Stimulated activated CD8-positive, alpha-beta memory T cell treated with anti-CD3 and anti-CD28 coated beads, Interleukin-2, amount 100 ng/mL, for 1 hour (primary cell): Measurements from ENCODE around the gene RBFOX1.

Experiments used
- DNase-seq, 2 donors: peaks; one replicate each; pipeline ENCODE4 v3.0.0-alpha.2; 2020; ENCODE audit warnings: low read depth in 2 of 2

The RBFOX1 gene

DNA sequence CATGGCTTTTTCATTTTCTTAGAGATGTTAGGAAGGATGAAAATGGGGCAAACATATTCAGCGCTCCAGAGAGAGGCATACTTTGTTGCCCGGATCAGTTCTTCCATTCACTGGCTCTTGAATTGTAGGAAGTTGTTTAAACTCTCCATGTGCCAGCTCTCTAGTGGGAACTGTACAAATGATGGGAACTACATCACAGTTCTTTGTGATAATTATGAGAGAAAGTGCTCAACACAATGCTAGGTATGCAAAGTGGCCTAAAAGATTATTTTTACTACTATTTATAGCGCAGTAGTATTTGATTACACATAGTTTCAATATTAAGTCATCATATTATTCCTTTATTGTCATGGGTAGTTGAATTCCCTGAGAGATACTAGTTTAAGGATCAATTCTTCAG, 268.5 kb downstream of the RBFOX1 start:
- DNase-seq, result no peak

DNA sequence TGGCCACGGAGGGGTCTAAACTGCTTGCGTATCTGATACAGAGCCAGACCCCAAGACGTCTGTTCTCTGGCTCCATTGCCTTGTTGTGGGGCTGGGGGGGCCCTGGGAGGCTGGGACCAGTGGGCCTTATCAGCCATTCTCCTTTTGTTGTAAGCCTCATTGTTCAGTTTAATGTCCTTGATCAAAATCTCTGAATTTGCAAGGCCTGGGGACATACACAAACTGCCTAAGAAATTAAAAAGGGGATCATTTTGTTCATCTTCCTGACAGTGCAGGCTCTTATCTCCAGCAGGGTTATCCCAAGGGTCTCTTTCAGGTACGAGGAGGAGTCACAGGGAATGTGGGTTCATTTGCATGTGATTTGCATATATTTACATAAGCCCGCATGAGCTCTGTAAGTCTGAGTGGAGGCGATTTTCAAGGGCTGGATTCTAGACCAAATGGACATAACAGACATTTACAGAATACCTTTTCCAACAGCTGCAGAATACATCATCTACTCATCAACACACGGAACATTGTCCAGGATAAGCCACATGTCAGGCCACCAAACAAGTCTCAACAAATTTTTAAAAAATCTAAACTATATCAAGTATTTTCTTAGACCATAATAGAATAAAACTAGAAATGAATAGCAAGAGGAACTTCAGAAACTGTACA, 269.8 kb downstream of the RBFOX1 start:
- DNase-seq, result no peak

DNA sequence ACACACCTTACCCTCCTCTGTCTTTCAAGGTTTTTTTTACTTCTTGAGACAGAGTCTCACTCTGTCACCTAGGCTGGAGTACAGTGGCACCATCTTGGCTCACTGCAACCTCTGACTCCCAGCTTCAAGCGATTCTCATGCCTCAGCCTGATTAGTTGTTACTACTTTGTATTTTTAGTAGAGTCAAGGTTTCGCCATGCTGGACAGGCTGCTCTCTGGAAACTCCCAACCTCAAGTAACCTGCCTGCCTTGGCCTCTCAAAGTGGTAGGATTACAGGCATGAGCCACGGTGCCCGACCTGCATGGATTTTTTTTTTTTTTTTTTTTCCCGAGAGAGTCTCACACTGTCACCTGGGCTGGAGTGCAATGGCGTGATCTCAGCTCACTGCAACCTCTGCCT, 273.2 kb downstream of the RBFOX1 start:
- no peak for DNase-seq

GRCh38 chr16:7612671-7613070, 280.0 kb downstream of the RBFOX1 start:
- no peak for DNase-seq

- no peak for DNase-seq
These were observed 280.9 kb downstream of the RBFOX1 start for GRCh38 chr16:7613518-7613917.

GRCh38 chr16:7614021-7614795, 281.6 kb downstream of the RBFOX1 start:
- no peak for DNase-seq

DNA sequence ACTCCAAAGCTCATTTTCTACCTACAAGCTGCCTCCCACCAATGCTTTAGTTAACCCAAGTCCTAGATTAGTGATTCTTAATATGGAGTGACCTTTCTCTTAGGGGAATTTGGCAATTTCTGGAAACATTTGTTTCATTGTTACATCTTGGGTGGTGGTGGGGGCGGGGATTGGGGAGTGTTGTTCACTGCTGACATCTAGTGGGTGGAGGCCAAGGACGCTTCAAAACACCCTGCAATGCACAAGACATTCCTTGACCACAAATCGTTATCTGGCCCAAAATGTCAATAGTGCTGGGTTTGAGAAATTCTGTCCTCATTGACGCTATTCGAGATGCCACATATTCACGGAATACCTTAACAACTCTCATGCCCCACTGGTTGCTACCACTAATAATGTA, 282.9 kb downstream of the RBFOX1 start:
- no peak for DNase-seq

DNA sequence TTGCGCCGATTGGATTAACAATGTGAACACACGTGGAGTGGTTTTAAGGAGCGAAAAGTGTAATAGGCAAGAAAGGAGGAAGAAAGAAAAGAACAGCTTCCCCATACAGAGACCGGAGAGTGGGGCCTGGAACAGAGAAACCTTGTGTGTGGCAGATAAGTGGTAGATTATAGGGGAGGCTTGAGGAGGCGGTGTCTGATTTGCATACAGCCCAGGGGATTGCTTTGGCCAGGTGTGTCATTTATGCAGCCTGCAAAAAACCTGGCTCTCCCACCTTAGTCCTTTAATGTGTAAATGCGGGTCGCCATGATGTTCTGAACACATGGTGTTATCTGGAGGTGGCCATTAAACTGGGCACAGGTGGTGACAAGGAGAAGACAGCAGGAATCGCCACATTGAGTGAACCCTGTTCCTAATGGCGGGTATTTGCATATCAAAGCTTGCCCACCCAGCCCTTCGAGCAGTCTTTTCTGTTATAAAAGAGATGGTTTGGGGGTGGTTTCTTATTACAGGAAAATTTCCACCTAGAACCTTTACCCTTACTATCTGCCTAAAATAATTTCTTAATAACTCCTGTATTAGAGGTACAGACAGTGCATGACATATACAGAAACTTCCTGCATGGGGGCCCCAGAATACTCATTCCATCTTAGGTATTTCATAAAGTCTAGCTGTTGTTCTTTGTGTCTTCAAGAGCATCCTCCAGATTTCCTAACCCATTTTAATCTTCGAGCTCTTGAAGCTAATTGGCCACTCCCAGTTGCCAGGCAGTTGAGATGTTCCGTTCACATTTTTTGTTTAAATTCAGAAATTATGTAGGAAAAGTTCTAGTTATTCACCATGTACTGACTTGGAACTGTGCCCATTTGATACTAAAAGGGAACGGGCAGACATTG, 292.5 kb downstream of the RBFOX1 start:
- DNase-seq, result no peak

DNA sequence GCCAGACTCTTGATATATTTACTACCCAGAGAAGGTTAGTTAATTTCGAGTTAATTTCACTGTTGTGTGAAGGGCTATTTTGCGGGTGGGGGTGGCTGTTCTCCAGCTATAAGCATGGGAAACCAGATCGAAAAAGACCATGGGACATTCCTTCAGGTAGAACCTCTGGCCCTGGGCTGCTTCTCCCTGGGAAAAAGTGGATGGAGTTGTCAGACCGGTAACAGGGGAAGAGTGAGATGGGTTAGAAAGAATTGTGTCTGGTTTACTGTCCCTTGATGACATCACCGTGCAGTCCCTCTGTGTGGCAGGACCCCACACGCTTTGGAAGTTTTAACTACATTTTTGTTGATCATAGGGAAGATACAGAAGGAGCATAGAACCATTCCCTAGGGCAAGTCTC, 296.3 kb downstream of the RBFOX1 start:
- no peak for DNase-seq

GRCh38 chr16:7629571-7629970, 296.9 kb downstream of the RBFOX1 start:
- DNase-seq, result no peak

DNA sequence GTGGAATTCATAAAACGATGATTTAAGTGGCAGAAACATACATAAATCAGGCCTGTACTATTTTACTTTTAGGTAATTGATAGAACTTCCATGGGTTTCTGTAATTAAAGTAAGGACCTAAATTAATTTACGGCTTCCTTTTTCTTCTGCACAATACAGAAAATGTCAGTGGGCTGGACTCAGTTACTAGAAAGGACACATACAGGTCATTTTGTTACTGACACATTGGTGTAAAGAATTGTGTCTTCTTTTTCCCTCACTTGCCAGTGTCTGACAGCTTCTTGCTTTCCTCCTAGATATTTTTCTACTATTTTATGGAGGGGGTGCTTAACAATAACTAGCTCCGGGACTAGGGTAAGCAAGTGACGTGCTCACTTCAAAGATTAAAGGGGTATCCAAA, 304.8 kb downstream of the RBFOX1 start:
- no peak for DNase-seq

- no peak for DNase-seq
These were observed 305.7 kb downstream of the RBFOX1 start for GRCh38 chr16:7638306-7638705.

GRCh38 chr16:7640334-7640733, 307.7 kb downstream of the RBFOX1 start:
- DNase-seq, result no peak

- no peak for DNase-seq
These were observed 311.5 kb downstream of the RBFOX1 start for GRCh38 chr16:7644176-7644575.

DNA sequence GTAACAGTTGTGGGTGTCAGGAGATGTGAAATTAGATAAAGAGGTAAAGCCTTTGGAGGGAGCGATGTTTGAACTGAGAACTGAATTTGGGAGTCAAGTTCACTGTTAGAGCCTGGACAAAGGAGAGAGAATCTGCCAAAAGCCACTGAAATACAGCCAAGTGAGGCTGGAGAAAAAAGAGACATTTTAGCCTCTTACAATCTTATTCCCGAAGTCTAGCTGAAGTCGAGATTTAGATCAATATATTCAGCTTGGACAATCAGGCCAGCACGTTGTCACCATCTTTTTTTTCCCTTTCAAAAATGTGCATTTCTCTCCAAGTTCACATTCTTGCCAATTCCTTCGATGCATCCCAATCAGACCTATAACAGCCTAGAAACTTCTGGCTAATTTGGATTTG, 312.2 kb downstream of the RBFOX1 start:
- DNase-seq, result no peak

DNA sequence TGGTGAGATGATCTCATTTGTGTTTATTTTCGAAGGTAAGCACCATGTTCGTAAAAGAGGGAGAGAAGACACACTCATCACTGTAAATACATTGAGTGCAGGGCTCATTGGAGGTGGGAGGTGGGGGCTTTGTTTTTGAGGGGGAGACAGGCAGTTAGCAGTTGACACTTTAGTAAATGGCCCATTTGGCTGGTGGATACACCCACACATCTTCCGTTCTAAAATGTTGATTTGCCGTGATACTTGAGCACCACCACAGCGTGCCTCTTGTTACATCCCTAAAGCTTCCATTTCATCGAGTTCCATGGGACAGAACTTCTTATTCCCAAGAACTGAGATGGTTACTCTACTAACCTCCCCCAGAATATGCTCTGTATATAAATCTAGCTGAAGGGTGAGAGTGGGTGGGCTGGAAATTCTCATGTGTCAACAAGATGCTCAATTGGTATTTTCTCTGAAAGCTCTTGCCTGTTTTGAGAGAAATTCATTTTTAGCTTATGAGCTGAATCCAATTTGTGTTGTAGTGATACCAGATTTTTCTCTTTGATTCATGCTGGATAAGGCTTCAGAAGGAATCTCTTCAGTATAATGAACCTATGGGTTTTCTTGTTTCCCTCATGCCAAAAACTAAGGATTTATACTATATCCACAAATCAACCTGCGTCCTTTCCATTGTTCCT, 314.3 kb downstream of the RBFOX1 start:
- no peak for DNase-seq

DNA sequence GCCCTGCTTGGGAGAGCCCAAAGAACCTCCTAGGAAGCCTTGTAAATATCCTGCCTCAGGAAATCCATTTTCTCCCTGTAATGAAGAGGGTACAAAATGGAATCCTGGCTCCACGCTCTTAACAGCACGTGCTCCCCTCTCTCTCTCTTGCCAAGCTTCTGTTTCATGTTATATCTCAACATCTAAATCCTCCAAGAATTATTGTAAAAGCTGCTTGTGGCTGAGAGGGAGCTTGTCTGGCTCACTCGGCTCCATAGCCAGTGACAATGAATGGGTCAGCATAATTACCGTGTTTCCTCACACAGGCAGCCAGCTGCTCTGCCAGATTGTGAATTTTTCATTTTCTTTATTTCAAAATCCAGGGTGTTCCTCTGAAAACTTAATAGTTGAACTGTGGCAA, 317.8 kb downstream of the RBFOX1 start:
- no peak for DNase-seq

- DNase-seq, result no peak
These were observed 319.3 kb downstream of the RBFOX1 start for GRCh38 chr16:7651803-7652570.

DNA sequence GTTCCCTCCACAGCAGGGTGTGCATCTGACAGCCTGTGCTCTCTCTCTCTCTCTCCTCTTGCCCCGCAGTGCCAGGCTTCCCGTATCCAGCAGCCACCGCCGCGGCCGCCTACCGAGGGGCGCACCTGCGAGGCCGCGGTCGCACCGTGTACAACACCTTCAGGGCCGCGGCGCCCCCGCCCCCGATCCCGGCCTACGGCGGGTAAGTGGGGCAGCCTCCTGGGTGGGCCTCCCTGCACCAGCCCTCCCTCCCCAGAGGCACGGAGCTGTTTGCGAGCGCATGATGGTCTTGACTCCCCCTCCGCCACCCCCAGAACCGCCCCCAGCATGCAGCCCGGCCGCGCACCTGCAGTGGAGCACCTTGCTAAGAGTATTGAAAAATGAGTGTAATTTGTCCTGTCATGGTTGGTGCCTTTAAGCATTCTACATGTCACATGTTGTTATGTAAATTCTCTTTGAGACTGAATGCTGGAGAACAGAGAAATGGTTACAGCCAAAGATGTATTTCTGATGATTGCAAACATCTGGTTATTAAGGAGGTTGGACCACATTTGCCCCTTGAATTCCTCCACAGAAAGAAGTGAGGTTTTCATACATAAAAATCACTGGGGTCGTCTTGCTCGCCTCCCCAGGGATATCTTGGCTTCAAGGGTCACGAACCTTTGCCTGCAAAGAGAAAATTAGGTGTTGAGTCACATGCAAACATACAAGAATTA, 321.3 kb downstream of the RBFOX1 start:
- DNase-seq, result no peak

- no peak for DNase-seq
These were observed 343.0 kb downstream of the RBFOX1 start for GRCh38 chr16:7675628-7676027.

DNA sequence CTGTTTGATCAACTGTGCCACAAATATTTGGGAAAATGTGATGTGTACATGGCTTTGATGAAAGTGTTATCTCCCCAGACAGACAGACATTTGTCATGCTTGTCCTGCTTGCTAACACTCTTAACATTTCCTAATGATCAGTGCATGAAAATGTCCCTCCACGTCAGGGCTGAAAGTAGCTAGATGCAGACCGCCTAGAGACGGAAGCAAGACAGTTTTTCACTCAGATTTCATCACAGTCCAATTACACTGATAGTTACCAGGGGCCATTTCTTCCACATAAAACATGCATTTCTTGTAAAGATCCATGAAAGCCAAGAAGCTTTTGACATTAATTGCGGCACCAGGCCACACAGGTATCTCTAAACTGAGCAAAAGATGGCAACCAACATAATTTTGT, 347.7 kb downstream of the RBFOX1 start:
- no peak for DNase-seq
